Chondrocyte (in vitro differentiated cells): ENCODE results near the gene LRRC10. TPM values are rescaled to one million over a fixed set of nuclear protein-coding genes. Genes with fewer than 3 reads are reported as not detected.

Experiments
- DNase-seq: peaks from one replicate; pipeline ENCODE4 v3.0.0; 2021; ENCODE audit warnings: mixed read lengths, low spot score
- H3K27ac Mint-ChIP-seq: one replicate; pipeline ENCODE4 v1.8.0; 2021; ENCODE audit warnings: mild to moderate bottlenecking, moderate library complexity, mixed read lengths; ENCODE audit not compliant: unreplicated experiment
- H3K27me3 Mint-ChIP-seq: 2 replicates; pipeline ENCODE4 v1.8.0; 2021; ENCODE audit warnings: low read depth, mixed read lengths
- H3K36me3 Mint-ChIP-seq: 2 replicates; pipeline ENCODE4 v1.8.0; 2021; ENCODE audit warnings: low read depth, mixed read lengths
- H3K4me1 Mint-ChIP-seq: 2 replicates; pipeline ENCODE4 v1.8.0; 2021; ENCODE audit warnings: low read depth, mild to moderate bottlenecking, mixed read lengths
- H3K4me3 Mint-ChIP-seq: one replicate; pipeline ENCODE4 v1.8.0; 2021; ENCODE audit warnings: mild to moderate bottlenecking, moderate library complexity, mixed read lengths; ENCODE audit not compliant: unreplicated experiment
- H3K9me3 Mint-ChIP-seq: 2 replicates; pipeline ENCODE4 v1.8.0; 2021; ENCODE audit warnings: low read depth, mixed read lengths
- total RNA-seq: library from RNA; stranded (reverse); gene quantifications from 3 replicates; pipeline ENCODE4 v1.2.1, GENCODE V29; 2021
- TF ChIP-seq, protein P1 (sequence below): fragments of 200-600 bp; sonication (generic); IDR thresholded peaks from 2 replicates; pipeline ENCODE4 v1.5.0; 2021; ENCODE audit warnings: antibody characterized with exemption, mild to moderate bottlenecking, moderate library complexity

LRRC10 gene
- total RNA-seq, 1 donor from 2014 or later: not detected

DNA sequence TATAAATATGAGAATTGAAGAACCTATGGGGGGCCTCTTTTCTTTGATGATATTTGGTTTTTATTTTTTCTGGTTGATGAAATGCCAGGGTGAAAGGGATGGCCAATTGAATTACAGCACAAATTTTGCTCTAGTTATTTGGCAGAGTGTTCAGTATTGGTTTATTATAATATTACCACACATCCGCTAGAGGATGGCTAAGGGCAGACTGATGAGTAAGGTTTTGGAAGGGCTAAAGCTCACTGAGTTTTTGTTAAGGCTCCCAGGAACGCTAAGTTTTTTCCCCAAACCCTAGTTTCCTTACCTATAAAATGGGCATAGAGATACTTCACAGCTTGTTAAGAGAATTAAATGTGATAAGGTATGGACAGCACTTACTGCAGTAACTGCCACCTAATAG is 34.3 kb upstream of the LRRC10 start:
- H3K27me3 Mint-ChIP-seq: no peaks in the 10 kb centered on the region
- no peaks in the 10 kb centered on the region for H3K36me3 Mint-ChIP-seq
- H3K27ac Mint-ChIP-seq: no peak overlapping the region
- peaks cover 17% of the 10 kb centered on the region for H3K4me1 Mint-ChIP-seq
- no peak overlapping the region for H3K4me3 Mint-ChIP-seq
- TF ChIP-seq, protein P1, sequence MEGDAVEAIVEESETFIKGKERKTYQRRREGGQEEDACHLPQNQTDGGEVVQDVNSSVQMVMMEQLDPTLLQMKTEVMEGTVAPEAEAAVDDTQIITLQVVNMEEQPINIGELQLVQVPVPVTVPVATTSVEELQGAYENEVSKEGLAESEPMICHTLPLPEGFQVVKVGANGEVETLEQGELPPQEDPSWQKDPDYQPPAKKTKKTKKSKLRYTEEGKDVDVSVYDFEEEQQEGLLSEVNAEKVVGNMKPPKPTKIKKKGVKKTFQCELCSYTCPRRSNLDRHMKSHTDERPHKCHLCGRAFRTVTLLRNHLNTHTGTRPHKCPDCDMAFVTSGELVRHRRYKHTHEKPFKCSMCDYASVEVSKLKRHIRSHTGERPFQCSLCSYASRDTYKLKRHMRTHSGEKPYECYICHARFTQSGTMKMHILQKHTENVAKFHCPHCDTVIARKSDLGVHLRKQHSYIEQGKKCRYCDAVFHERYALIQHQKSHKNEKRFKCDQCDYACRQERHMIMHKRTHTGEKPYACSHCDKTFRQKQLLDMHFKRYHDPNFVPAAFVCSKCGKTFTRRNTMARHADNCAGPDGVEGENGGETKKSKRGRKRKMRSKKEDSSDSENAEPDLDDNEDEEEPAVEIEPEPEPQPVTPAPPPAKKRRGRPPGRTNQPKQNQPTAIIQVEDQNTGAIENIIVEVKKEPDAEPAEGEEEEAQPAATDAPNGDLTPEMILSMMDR: no peak
- DNase-seq: no peak
- H3K9me3 Mint-ChIP-seq: no peaks in the 10 kb centered on the region

DNA sequence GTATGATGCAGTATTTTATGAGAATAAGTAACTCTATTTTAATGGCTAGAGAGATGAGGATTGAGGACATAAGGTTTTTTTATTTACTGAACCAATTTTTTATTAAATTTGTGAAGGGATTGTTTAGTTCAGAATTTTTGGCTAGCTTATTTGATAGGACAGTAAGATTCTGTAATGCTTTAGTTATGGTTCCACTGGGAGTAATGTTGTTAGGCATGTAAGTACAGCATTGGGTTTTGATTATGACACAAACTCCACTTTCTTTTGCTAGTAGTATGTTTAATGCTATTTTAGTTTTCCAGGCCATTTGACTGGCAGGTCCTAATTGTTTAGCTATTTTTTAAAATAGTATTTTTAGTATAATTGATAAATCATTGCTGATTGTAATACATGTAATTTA is 33.8 kb upstream of the LRRC10 start:
- Mint-ChIP-seq H3K4me1 (peaks cover 13% of the 10 kb centered on the region), H3K27me3 (no peaks in the 10 kb centered on the region), H3K4me3 (no peak overlapping the region), H3K9me3 (no peaks in the 10 kb centered on the region), H3K36me3 (no peaks in the 10 kb centered on the region), H3K27ac (no peak overlapping the region)
- TF ChIP-seq, protein P1: no peak
- DNase-seq: no peak

DNA sequence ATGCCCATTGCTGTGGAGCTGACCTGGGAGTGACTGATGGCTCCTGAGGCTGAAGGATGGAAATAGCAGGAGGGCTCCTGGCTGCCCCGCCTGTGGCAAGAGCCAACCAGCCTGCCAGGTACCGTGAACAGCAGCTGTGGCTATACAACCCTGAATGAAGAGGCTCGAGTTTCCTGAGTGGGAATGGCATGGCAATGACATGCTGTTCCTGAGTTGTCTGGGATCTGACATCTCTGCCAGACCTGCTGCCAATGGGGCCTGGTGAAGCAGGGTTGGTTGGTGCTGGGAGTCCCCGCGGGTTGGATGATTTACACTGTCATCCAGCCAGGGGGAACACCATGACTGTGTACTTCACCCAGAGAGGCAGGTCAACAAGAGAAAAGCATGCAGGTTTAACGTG is 31.8 kb upstream of the LRRC10 start:
- no peaks in the 10 kb centered on the region for H3K36me3 Mint-ChIP-seq
- H3K4me3 Mint-ChIP-seq: no peak overlapping the region
- peaks cover 3% of the 10 kb centered on the region for H3K4me1 Mint-ChIP-seq
- H3K9me3 Mint-ChIP-seq: no peaks in the 10 kb centered on the region
- H3K27ac Mint-ChIP-seq: no peak overlapping the region
- no peaks in the 10 kb centered on the region for H3K27me3 Mint-ChIP-seq
- TF ChIP-seq, protein P1: no peak
- no peak for DNase-seq

DNA sequence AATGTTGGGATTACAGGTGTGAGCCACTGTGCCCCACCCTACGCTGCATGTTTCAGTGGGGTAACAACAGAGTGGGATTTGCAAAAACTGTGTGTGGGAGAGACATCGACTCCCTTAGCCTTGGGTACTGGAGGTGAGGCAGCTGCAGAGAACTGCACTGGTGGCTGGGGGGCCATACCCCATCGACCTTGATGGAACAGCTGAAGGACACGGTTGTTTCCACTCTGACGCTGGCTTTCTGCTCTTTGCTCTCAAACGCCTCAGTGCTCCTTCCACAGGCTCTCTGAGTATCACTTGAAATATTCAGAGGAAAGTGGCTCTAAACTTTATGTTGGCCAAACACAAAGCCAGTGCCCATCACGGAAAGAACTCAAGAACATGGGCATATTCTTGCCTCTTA is 30.8 kb upstream of the LRRC10 start:
- TF ChIP-seq, protein P1: no peak
- no peak overlapping the region for H3K27ac Mint-ChIP-seq
- peaks cover 3% of the 10 kb centered on the region for H3K4me1 Mint-ChIP-seq

DNA sequence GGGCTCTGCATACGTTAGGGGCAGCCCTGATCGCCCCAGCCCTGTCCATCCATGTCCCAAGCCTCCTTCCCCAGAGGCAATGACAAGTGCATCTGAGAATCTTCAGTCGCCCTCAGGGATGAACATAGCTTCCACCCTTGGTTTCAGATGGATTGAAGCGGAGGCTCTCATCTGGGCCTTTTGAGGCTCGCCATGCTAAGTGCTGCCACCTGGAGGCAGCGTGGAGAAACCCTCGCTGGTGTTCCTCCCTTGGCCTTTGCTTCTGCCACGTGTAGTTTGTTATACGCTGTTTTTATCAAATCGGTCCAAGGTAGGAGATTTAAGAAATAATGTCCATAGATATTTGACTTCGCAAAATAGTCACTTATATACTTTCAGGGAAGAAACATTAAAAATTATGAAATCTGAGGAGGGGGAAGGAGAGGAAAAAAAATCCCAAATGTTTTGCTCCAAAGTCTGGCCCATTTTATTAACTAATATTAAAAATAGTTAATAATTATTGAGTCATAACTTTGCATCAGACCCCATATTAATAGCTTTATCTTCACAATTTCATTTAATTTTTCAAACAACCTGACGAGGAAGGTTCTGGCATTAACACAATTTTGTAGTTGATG is 28.8 kb upstream of the LRRC10 start:
- no peaks in the 10 kb centered on the region for H3K36me3 Mint-ChIP-seq
- DNase-seq: no peak
- peaks cover 3% of the 10 kb centered on the region for H3K4me1 Mint-ChIP-seq
- TF ChIP-seq, protein P1: peak; percentile 91
- H3K27ac Mint-ChIP-seq: no peak overlapping the region
- no peaks in the 10 kb centered on the region for H3K9me3 Mint-ChIP-seq
- no peak overlapping the region for H3K4me3 Mint-ChIP-seq
- no peaks in the 10 kb centered on the region for H3K27me3 Mint-ChIP-seq

More for the DNA sequence above, 30.8 kb upstream of the LRRC10 start:
- no peaks in the 10 kb centered on the region for H3K36me3 Mint-ChIP-seq
- DNase-seq: no peak
- no peaks in the 10 kb centered on the region for H3K27me3 Mint-ChIP-seq
- H3K4me3 Mint-ChIP-seq: no peak overlapping the region
- no peaks in the 10 kb centered on the region for H3K9me3 Mint-ChIP-seq
